Measurements from ENCODE around the gene SKIL. TPM values are rescaled to one million over a fixed set of nuclear protein-coding genes. Genes with fewer than 3 reads are reported as not detected.
A peak's percentile ranks its signal among the peaks of the same experiment; 100 is the strongest.

The SKIL gene
- total RNA-seq, 1 experiment from 2014 or later, result 94.2 TPM

DNA sequence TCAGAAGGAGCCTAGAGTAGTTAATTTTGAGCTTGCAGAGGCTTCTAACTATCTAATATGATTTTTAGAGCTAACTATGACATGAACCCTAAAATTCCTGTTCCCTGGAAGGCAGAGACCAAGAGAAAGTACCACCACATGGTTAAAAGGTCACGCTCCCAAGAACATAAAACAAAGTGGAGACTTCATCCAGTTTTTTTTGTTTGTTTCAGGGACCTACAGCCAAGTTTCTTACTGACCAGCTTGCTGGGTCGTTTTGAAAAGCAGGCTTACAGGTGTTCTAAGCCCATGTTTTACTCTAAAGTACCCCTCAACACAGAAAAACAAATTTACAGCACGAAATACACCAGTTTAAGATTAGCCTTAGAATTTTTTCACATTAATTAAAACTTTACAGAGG, 39.6 kb upstream of the SKIL start:
- H3K36me3 ChIP-seq (ENCODE audit: control insufficient read depth, insufficient read depth, low read length), result no peaks in the 10 kb centered on the region
- TF ChIP-seq POLR2AphosphoS5 (IDR thresholded peaks at IDR 0.05; ENCODE audit: low read depth, low read length), result no peak
- no peak for TF ChIP-seq TCF7L2 (IDR thresholded peaks at IDR 0.05; ENCODE audit: low read depth, low read length)
- TF ChIP-seq, protein P1, sequence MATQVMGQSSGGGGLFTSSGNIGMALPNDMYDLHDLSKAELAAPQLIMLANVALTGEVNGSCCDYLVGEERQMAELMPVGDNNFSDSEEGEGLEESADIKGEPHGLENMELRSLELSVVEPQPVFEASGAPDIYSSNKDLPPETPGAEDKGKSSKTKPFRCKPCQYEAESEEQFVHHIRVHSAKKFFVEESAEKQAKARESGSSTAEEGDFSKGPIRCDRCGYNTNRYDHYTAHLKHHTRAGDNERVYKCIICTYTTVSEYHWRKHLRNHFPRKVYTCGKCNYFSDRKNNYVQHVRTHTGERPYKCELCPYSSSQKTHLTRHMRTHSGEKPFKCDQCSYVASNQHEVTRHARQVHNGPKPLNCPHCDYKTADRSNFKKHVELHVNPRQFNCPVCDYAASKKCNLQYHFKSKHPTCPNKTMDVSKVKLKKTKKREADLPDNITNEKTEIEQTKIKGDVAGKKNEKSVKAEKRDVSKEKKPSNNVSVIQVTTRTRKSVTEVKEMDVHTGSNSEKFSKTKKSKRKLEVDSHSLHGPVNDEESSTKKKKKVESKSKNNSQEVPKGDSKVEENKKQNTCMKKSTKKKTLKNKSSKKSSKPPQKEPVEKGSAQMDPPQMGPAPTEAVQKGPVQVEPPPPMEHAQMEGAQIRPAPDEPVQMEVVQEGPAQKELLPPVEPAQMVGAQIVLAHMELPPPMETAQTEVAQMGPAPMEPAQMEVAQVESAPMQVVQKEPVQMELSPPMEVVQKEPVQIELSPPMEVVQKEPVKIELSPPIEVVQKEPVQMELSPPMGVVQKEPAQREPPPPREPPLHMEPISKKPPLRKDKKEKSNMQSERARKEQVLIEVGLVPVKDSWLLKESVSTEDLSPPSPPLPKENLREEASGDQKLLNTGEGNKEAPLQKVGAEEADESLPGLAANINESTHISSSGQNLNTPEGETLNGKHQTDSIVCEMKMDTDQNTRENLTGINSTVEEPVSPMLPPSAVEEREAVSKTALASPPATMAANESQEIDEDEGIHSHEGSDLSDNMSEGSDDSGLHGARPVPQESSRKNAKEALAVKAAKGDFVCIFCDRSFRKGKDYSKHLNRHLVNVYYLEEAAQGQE (IDR thresholded peaks at IDR 0.05; ENCODE audit: insufficient read depth in 1 of 2, low read depth in 2 of 2, low read length in 1 of 2), result no peak
- TF ChIP-seq, protein P2, sequence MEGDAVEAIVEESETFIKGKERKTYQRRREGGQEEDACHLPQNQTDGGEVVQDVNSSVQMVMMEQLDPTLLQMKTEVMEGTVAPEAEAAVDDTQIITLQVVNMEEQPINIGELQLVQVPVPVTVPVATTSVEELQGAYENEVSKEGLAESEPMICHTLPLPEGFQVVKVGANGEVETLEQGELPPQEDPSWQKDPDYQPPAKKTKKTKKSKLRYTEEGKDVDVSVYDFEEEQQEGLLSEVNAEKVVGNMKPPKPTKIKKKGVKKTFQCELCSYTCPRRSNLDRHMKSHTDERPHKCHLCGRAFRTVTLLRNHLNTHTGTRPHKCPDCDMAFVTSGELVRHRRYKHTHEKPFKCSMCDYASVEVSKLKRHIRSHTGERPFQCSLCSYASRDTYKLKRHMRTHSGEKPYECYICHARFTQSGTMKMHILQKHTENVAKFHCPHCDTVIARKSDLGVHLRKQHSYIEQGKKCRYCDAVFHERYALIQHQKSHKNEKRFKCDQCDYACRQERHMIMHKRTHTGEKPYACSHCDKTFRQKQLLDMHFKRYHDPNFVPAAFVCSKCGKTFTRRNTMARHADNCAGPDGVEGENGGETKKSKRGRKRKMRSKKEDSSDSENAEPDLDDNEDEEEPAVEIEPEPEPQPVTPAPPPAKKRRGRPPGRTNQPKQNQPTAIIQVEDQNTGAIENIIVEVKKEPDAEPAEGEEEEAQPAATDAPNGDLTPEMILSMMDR (IDR thresholded peaks at IDR 0.05), result no peak
- TF ChIP-seq SIN3A (IDR thresholded peaks at IDR 0.05; ENCODE audit: borderline replicate concordance, insufficient read depth, low read depth, low read length), result no peak
- ATAC-seq, result no peak
- H3K27ac ChIP-seq (ENCODE audit: low read length), result peak overlapping the region; percentile 8; the same call in 1 of the 2 replicates
- no peaks in the 10 kb centered on the region for H3K27me3 ChIP-seq (ENCODE audit: control insufficient read depth, insufficient read depth, low read length)
- in situ Hi-C loops (cut with HindIII; ENCODE audit: low pct_unique_long_range_greater_than_20kb, low sequenced_read_pairs) (no loop called here), intact Hi-C loops (cut with micrococcal nuclease; ENCODE audit: unreplicated experiment) (no loop called here)
- H3K4me3 ChIP-seq (ENCODE audit: low read depth in 2 of 2, low read length in 2 of 2), result no peak overlapping the region
- BruUV-seq (replicated peaks), result no TSS peak
- POLR2A ChIA-PET, result interaction anchor here (0.6 kb wide), 2 partner anchors 11 to 208 kb away, joined by 3 to 12 read pairs; no protein-coding TSS in a partner anchor
- H3K4me1 ChIP-seq (ENCODE audit: control insufficient read depth, insufficient read depth, low read length), result peaks cover 4% of the 10 kb centered on the region; the same call in 1 of the 2 replicates
- DNase-seq (ENCODE audit: low read depth, low spot score), result no peak
- H3K9me3 ChIP-seq (ENCODE audit: control insufficient read depth, insufficient read depth, low read depth, low read length), result no peaks in the 10 kb centered on the region
- CTCF ChIA-PET, result interaction anchor here (0.6 to 0.7 kb wide), 2 partner anchors 59 to 493 kb away, joined by 3 to 7 read pairs; no protein-coding TSS in a partner anchor

DNA sequence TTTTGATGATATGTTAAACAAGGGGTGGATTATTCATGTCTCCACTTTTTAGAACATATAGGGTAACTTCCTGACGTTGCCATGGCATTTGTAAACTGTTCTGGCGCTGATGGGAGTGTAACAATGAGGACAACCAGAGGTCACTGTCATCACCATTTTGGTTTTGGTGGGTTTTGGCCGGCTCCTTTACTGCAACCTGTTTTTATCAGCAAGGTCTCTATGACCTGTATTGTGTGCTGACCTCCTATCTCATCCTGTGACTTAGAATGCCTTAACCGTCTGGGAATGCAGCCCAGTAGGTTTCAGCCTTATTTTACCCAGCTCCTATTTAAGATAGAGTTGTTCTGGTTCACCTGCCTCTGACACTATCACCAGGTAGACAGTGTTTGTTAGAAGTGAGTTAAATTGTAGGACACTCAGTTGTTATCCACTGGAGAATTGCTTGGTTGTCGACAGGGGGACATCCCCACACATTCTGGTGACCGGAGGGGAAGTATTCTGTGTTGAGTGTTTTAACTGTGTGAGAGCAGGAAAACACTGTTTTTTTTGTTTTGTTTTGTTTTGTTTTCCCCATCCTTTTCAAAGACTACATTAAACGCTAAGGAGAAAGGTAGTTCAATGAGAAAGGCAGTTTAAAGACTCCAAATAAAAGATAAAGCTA, 36.9 kb upstream of the SKIL start:
- peaks cover 4% of the 10 kb centered on the region; the same call in 1 of the 2 replicates for H3K4me1 ChIP-seq (ENCODE audit: control insufficient read depth, insufficient read depth, low read length)
- no peak for DNase-seq (ENCODE audit: low read depth, low spot score)
- ATAC-seq, result no peak
- H3K4me3 ChIP-seq (ENCODE audit: low read depth in 2 of 2, low read length in 2 of 2), result no peak overlapping the region
- no peak overlapping the region for H3K27ac ChIP-seq (ENCODE audit: low read length)
- in situ Hi-C loops (cut with HindIII; ENCODE audit: low pct_unique_long_range_greater_than_20kb, low sequenced_read_pairs), result no loop called here
- ChIA-PET CTCF (no interaction called here), POLR2A (no interaction called here)
- TF ChIP-seq TCF7L2 (IDR thresholded peaks at IDR 0.05; ENCODE audit: low read depth, low read length), result no peak
- no peak for TF ChIP-seq SIN3A (IDR thresholded peaks at IDR 0.05; ENCODE audit: borderline replicate concordance, insufficient read depth, low read depth, low read length)
- no peaks in the 10 kb centered on the region for H3K27me3 ChIP-seq (ENCODE audit: control insufficient read depth, insufficient read depth, low read length)
- no peaks in the 10 kb centered on the region for H3K9me3 ChIP-seq (ENCODE audit: control insufficient read depth, insufficient read depth, low read depth, low read length)
- BruUV-seq (replicated peaks), result no TSS peak
- H3K36me3 ChIP-seq (ENCODE audit: control insufficient read depth, insufficient read depth, low read length), result no peaks in the 10 kb centered on the region
- intact Hi-C loops (cut with micrococcal nuclease; ENCODE audit: unreplicated experiment), result no loop called here
